ENCODE data around the gene HOXA11. TPM values are rescaled to one million over a fixed set of nuclear protein-coding genes. Genes with fewer than 3 reads are reported as not detected.

Gene HOXA11
- total RNA-seq, 2 donors from 2014 or later, result not detected

DNA sequence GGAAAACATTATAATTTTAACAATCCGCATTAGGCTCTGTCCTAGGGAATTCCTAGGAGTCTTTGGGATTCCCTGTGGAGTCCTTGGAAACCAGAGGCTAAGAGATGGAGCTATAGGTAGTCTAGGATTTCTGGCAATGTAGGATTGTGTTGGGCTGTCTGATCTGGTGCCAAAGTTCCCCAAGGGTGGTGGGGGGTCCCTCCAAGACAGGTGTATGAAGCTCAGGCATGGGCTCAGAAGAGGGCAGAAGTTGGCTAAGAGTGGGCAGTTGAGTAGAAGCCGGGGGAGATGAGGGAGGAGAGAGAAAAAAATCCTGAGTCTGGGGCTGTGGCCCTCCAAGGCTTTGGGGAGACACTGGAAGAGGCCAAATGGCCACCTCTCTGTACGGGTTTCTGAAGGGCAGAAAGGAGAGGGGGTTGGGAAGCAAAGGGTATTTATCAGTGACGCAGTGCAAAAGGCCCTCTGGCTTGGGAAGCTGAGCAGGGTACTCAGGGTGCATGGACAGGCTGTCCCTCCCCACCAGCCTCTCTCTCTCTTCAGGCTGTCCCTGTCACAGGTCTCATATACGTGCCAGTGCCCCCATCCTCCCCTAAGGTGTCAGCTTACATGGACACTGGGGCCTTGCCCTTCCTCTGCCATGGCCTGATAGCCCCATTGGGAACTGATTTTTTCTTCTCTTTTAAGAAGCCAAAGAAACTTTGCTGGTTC lies 38.4 kb downstream of the HOXA11 start:
- H3K36me3 ChIP-seq, result no peaks in the 10 kb centered on the region
- H3K4me1 ChIP-seq, result peaks cover 0 to 66% of the 10 kb centered on the region in 2 donors
- DNase-seq (ENCODE audit: low spot score), result no peak
- no peak overlapping the region for H3K4me3 ChIP-seq
- H3K27ac ChIP-seq, result no peak overlapping the region
- no peaks in the 10 kb centered on the region for H3K9me3 ChIP-seq
- TF ChIP-seq, protein P1, sequence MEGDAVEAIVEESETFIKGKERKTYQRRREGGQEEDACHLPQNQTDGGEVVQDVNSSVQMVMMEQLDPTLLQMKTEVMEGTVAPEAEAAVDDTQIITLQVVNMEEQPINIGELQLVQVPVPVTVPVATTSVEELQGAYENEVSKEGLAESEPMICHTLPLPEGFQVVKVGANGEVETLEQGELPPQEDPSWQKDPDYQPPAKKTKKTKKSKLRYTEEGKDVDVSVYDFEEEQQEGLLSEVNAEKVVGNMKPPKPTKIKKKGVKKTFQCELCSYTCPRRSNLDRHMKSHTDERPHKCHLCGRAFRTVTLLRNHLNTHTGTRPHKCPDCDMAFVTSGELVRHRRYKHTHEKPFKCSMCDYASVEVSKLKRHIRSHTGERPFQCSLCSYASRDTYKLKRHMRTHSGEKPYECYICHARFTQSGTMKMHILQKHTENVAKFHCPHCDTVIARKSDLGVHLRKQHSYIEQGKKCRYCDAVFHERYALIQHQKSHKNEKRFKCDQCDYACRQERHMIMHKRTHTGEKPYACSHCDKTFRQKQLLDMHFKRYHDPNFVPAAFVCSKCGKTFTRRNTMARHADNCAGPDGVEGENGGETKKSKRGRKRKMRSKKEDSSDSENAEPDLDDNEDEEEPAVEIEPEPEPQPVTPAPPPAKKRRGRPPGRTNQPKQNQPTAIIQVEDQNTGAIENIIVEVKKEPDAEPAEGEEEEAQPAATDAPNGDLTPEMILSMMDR (IDR thresholded peaks at IDR 0.05), result no peak
- peaks cover 53 to 95% of the 10 kb centered on the region in 2 donors for H3K27me3 ChIP-seq

DNA sequence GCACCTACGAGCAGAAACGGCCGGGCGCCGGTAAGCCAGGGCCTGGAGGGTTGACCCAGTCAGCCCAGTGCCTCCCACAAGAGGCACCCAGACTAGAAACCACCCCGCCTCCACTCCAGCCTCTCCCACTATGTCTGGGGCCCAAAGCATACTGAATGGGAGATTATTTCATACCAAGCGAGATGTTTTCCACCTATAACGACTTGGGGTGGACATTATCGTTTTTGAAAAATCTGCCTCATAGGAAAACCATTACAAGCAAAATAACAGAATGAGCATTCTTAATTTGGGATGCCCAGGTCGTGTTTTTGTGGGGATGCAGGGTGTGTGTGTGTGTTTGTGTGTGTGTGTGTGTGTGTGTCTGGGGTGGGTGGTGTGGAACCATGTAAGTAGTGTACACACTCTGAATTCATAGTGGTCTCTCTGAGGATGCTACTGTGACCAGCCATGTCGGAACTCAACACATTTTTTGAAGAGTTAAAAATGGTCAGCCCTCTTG lies 39.1 kb downstream of the HOXA11 start:
- Histone ChIP-seq H3K27me3 (peaks cover 53 to 91% of the 10 kb centered on the region in 2 donors), H3K4me1 (peaks cover 0 to 59% of the 10 kb centered on the region in 2 donors), H3K4me3 (no peak overlapping the region), H3K27ac (no peak overlapping the region), H3K36me3 (no peaks in the 10 kb centered on the region), H3K9me3 (no peaks in the 10 kb centered on the region)
- TF ChIP-seq, protein P1 (IDR thresholded peaks at IDR 0.05), result no peak
- no peak for DNase-seq (ENCODE audit: low spot score)

DNA sequence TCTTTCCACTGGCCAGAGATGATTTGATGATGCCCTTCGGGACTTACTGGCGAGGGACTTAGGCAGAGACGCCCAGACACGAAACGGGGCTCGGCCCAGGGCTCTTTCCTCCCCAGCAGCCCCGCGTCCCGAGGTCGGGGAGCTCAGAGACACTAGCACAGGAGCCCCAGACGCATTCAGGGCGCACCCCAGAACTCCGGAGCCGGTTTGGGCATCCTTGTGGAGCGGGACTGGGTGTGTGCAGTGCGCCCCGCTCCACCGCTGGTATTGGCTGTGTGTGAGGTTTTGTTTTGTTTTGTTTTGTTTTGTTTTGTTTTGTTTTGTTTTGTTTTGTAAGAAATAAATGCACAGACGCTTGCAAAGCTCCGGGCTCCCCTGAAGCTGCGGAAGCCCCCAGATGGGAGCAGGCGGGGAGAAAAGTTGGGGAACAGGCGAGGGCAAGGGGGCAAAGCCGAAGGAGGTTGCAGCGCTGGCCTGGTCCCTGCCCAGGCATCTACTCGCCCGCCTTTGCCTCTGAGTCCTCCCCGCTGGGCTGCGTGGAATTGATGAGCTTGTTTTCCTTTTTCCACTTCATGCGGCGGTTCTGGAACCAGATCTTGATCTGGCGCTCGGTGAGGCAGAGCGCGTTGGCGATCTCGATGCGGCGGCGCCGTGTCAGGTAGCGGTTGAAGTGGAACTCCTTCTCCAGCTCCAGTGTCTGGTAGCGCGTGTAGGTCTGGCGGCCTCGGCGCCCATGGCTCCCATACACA lies 39.7 kb downstream of the HOXA11 start:
- Histone ChIP-seq H3K4me3 (no peak overlapping the region), H3K27me3 (peaks cover 53 to 90% of the 10 kb centered on the region in 2 donors), H3K4me1 (peaks cover 0 to 53% of the 10 kb centered on the region in 2 donors), H3K27ac (no peak overlapping the region), H3K9me3 (no peaks in the 10 kb centered on the region), H3K36me3 (no peaks in the 10 kb centered on the region)
- DNase-seq (ENCODE audit: low spot score), result no peak
- TF ChIP-seq, protein P1 (IDR thresholded peaks at IDR 0.05), result no peak

DNA sequence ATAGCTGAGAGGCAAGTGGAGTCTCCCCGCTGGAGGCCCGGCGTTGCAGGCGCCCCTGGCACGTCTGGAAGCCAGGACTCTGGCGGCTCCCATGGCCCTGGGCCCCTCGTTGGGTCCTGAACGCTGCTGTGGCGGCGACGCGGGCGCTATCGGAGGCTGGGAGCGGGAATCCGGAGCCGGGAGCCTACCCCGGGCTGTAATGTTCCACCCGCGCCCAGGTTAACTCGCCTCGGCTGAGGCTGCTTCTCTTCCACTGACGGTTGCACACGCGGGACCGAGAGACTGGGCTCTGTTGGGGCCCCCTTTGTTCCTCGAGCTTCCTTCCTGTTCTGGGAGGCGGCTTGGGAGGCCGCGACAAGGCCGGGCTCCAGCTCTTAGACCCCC lies 40.3 kb downstream of the HOXA11 start:
- H3K4me1 ChIP-seq, result peaks cover 0 to 52% of the 10 kb centered on the region in 2 donors
- no peaks in the 10 kb centered on the region for H3K9me3 ChIP-seq
- H3K4me3 ChIP-seq, result no peak overlapping the region
- DNase-seq (ENCODE audit: low spot score), result no peak
- H3K27ac ChIP-seq, result no peak overlapping the region
- H3K27me3 ChIP-seq, result peaks cover 53 to 91% of the 10 kb centered on the region in 2 donors
- no peaks in the 10 kb centered on the region for H3K36me3 ChIP-seq
- TF ChIP-seq, protein P1 (IDR thresholded peaks at IDR 0.05), result no peak

DNA sequence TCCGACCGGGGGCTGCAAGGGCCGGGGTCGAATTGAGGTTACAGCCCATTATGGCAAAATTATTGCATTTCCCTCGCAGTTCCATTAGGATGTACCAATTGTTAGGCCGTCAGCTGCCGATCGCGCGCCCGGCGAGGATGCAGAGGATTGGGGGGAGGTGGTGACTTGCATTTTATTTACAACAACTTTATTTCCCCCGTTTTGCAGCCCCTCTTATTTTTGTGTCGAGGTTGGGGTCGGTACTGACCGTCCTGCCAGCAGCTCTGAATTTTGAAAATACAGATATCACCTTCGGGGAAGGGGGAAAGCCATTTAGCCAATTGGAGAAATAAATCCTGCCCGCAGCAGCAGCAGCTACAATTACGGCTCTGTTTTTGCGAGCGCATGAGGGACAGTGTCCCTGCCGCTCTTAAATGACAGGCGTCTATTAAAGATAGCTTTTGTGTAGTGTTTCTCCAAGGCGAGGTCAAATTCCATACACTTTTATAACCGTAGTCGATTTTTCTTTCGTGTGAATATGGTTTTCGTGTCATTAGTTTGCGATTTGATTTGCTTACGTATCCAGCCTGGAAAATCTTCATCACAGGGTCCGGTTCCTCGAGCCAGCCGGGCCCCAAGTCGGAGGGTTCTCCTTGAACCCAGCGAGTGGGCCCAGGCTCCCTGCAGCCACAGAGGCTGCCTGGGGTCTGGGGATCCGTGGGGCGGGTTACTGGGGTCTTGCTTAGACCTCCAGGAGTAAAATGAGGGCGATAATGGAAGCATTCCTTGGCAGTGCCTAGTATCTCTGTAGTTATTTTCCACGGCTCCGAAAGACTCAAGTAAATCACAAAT lies 40.9 kb downstream of the HOXA11 start:
- DNase-seq (ENCODE audit: low spot score), result no peak
- peaks cover 0 to 57% of the 10 kb centered on the region in 2 donors for H3K4me1 ChIP-seq
- no peak overlapping the region for H3K27ac ChIP-seq
- no peaks in the 10 kb centered on the region for H3K36me3 ChIP-seq
- no peaks in the 10 kb centered on the region for H3K9me3 ChIP-seq
- peaks cover 53 to 94% of the 10 kb centered on the region in 2 donors for H3K27me3 ChIP-seq
- peak overlapping the region in 1 of 2 donors; percentile 55 for H3K4me3 ChIP-seq
- TF ChIP-seq, protein P1 (IDR thresholded peaks at IDR 0.05), result peak in 1 of 2 donors; percentile 37
